HG02884 (cell line): Measurements from ENCODE around the gene GFOD1.

Source experiments
- ATAC-seq: cut with Tn5 transposase; IDR thresholded peaks from one replicate; pipeline ENCODE4 v1.9.1; 2021; ENCODE audit warnings: mild to moderate bottlenecking, moderate library complexity; ENCODE audit not compliant: unreplicated experiment

The GFOD1 gene

GRCh38 chr6:13487122-13488014 lies at the start of gene GFOD1:
Gene GFOD1, minus strand, starts transcription at chr6:13487600. Its CDS starts 710 bp downstream, at chr6:13486890.
- peak; percentile 77 for ATAC-seq

GRCh38 chr6:13536796-13537526 lies 49.6 kb upstream of the GFOD1 start:
- no peak for ATAC-seq

DNA sequence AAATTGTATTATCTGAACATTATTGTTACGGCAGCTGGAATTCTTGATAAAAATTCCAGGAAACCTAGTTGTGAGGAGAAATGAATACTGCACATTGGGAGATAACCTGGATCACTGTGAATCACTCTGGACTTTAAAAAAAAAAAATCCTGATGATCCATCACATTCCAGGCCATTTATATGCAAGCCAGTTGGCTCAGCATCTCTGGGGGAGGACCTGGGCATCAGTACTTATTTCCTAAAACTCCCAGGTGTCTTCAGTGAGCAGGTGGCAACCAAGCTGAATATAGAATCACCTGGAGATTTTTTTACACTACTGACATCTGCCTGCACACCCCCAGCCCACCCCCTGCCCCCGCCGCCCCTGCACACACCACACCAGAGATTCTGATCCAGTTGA lies 47.9 kb upstream of the GFOD1 start:
- ATAC-seq: no peak

DNA sequence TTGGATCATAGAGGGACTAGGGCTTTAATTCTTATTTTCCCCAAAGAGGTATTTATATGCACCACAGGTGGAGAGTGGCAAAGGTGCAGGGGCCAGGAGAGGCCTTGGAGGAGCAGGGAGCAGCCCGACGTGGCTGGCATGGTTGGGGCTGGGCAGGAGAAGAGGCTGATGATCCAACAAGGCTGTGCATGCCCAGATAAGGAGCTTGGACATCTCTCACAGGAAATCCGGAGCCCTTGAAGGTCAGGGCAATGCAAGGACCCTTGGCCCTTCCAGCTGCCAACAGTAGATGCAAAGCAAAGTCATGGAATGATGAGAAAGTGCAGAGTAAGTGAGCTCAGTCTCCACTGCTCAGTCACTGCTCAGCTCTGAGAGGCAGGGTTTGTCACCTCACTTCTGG lies 47.1 kb upstream of the GFOD1 start:
- no peak for ATAC-seq

GRCh38 chr6:13531956-13532355 lies 44.6 kb upstream of the GFOD1 start:
- no peak for ATAC-seq

- ATAC-seq: no peak
Observed at GRCh38 chr6:13528777-13529343, 41.5 kb upstream of the GFOD1 start.

GRCh38 chr6:13528232-13528631 lies 40.8 kb upstream of the GFOD1 start:
- no peak for ATAC-seq

DNA sequence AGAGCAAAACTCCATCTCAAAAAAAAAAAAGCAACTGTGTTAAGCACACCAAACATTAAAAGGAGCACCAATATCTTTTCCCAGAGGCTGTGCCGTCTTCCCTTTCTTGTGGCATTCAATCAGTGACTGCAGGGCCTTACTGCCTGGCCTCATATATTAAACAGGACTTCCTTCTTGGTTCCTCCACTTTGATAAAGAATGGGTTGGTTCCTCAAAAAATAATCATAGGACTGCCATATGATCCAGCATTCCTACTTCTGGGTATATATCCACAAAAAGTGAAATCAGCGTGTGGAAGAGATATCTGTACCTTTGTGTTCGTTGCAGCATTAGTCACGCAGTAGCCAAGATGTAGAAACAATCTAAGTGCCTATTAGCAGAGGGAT lies 40.3 kb upstream of the GFOD1 start:
- ATAC-seq: no peak

- ATAC-seq: no peak
Observed at GRCh38 chr6:13526727-13527670, 39.6 kb upstream of the GFOD1 start.

GRCh38 chr6:13526357-13526726 lies 38.9 kb upstream of the GFOD1 start:
- ATAC-seq: no peak

GRCh38 chr6:13524801-13525508 lies 37.6 kb upstream of the GFOD1 start:
- ATAC-seq: no peak

DNA sequence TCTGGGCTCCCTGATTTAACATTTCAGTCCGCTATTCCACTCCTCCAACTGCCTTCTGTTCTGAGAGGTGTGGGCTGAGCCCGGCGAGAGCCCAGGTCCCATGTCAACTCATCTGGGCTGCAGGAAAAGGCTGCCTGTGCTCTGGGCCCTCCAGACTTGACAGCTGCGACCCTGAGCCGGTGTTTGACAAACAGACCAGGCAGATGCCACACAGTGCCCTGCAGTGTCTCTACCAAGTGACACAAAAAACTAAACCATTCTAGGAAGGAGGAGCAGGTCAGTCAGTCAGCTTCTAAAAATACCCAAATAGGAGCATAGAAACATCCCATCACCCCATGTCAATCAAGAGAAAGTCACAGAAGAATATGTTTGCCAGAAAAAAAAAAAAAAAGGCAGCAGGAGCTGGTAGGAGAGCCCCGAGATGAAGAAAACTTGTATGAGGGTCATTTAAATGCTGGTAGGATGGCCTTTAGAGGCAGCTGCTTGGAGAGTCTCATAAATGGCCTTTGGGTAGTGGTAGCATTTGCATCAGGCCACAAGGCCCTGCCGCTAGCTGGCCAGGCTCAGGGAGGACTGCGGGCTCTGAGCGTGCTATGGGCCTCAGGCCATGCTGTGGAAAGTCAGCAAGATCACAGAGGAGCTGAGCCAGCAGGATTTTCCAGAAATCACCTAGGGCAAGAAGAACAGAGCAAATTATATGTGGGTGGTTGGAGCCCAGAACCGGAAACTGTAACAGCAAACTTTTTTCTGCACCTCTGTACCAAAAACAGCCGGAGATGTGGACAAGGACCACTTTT lies 36.6 kb upstream of the GFOD1 start:
- no peak for ATAC-seq

GRCh38 chr6:13522656-13523055 lies 35.3 kb upstream of the GFOD1 start:
- no peak for ATAC-seq

- no peak for ATAC-seq
Observed at GRCh38 chr6:13519839-13520238, 32.4 kb upstream of the GFOD1 start.

DNA sequence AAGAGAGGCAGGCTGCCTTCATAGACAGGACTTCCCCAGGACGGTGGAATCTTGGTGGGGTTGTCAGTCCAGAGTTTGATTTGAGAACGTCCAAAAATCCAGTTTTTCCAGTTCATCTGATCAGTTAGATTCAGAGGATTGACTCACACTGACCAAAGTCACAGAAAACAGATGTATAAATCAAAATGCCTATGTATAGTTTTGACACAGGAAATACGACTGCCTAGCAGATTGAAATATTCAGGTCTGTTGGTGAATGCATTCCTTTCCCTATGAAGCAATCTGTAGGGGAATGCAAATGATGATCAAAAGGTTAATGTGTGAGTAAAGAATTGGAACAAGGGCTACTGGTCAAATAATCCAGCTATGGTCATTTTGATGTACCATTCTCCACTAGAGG lies 29.7 kb upstream of the GFOD1 start:
- no peak for ATAC-seq

- no peak for ATAC-seq
Observed at GRCh38 chr6:13515912-13516311, 28.5 kb upstream of the GFOD1 start.

DNA sequence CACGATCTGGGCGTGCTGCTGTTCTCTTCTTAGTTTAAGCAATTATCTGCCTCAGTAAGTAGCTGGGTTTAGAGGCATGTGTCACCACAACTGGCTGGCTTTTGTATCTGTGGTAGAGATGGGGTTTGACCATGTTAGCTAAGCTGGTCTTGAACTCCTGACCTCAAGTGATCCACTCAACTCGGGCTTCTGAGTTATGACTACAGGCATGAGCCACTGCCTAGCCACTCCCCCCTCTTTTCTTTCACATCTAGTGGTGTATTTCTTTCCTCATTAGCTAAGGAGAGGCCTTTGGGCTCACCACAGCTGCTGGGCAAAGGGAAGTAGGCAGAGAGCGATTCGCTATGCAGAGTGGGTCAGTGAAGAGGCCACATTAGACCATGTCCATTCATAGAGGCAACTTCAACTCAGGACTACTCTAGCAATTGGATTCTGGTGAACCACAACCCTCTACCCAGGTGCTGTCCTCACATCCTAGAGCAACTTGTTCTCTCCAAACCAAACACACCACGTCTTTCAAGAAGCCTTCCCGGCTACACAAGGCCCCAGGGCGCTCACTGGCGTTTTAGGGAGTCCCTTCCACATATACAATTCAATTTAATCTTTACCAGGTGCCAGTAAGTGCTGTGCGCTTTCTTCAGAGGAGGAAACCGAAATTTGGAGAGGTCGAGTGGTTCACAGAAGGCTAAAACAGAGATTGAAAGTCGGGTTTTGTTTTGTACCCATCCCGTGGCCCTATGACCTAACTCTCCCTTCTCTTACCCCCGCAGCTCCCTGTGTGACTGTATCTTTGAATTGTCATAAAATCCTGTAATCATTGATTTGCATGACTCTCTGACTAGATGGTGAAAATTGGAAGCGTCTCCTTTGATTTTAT lies 26.5 kb upstream of the GFOD1 start:
- ATAC-seq: no peak

DNA sequence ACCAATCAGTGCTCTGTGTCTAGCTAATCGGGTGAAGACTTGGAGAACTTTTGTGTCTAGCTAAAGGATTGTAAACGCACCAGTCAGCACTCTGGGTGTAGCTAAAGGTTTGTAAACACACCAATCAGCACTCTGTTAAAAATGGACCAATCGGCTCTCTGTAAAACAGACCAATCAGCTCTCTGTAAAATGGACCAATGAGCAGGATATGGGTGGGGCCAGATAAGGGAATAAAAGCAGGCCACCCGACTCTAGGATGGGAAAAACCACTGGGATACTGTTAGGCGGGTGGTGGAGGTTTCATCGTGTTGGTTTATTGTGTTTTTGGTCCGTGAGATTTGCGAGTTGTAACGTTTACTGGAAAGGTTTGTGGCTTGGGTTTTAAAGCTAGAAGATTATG lies 25.5 kb upstream of the GFOD1 start:
- no peak for ATAC-seq
